GM12891 (cell line): ENCODE data around the gene GLDC.

Experiments used
- POLR2A ChIP-seq: IDR thresholded peaks from 2 replicates; pipeline ENCODE4 v1.6.1; 2011; ENCODE audit warnings: low read depth, low read length, control low read depth
- POLR2AphosphoS5 ChIP-seq: IDR thresholded peaks from 2 replicates; pipeline ENCODE4 v1.6.1; 2011; ENCODE audit warnings: low read depth, low read length, control low read depth
- POU2F2 ChIP-seq: IDR thresholded peaks from 2 replicates; pipeline ENCODE4 v1.6.1; 2011; ENCODE audit warnings: low read depth, mild to moderate bottlenecking, control low read depth, low read length, moderate library complexity
- TAF1 ChIP-seq: IDR thresholded peaks from 2 replicates; pipeline ENCODE4 v1.6.1; 2011; ENCODE audit warnings: low read depth, low read length, control low read depth

DNA sequence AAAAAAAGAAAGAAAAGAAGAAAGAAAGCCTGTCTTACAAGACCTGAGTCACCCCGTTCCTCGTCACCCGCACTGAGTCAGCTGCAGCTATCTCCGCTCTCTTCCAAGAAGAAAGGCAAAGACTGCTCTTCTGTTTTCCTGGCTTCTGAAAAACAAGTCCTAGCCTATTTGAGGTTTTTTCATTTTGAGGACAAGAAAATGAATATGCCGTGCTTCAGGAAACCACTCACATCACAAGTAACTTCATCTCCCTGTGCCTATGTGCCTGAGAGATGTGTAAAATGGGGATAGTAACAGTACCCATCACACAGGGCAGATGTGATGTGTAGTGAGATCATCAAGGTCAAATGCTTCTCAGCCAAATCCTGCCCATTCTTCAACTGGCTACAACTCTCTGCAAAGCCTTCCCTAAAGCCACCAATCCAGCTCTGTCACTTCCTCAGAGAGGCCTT lies 78.4 kb downstream of the GLDC start:
- TF ChIP-seq POLR2A (no peak), POLR2AphosphoS5 (no peak), TAF1 (no peak), POU2F2 (no peak)
